Hepatocyte (in vitro differentiated cells): ENCODE results near the gene MRI1. TPM values are rescaled to one million over a fixed set of nuclear protein-coding genes. Genes with fewer than 3 reads are reported as not detected.

Experiments
- DNase-seq: peaks from one replicate; pipeline ENCODE4 v3.0.0-alpha.2; 2016; ENCODE audit warnings: low spot score
- H2AFZ ChIP-seq: fragments of 200-600 bp; sonication (generic); 2 replicates; pipeline ENCODE4 v1.6.0; 2016; ENCODE audit warnings: antibody characterized with exemption, mild to moderate bottlenecking
- H3K27ac ChIP-seq: fragments of 200-600 bp; sonication (generic); 2 replicates; pipeline ENCODE4 v1.5.1; 2016; ENCODE audit warnings: mild to moderate bottlenecking
- H3K27me3 ChIP-seq: fragments of 200-600 bp; sonication (generic); 2 replicates; pipeline ENCODE4 v1.6.1; 2016
- H3K36me3 ChIP-seq: fragments of 200-600 bp; sonication (generic); replicated peaks from 2 replicates; pipeline ENCODE4 v1.5.1; 2016; ENCODE audit warnings: low read depth; ENCODE audit not compliant: insufficient read depth
- H3K4me1 ChIP-seq: fragments of 200-600 bp; sonication (generic); 2 replicates; pipeline ENCODE4 v1.5.1; 2016; ENCODE audit warnings: mild to moderate bottlenecking, moderate library complexity; ENCODE audit not compliant: insufficient read depth
- H3K4me2 ChIP-seq: fragments of 200-600 bp; sonication (generic); 2 replicates; pipeline ENCODE4 v1.6.0; 2016
- H3K4me3 ChIP-seq: fragments of 200-600 bp; sonication (generic); 2 replicates; pipeline ENCODE4 v1.5.1; 2016; ENCODE audit warnings: mild to moderate bottlenecking
- H3K79me2 ChIP-seq: fragments of 200-600 bp; sonication (generic); 2 replicates; pipeline ENCODE4 v1.6.0; 2017; ENCODE audit warnings: mild to moderate bottlenecking
- H3K9me2 ChIP-seq: fragments of 200-600 bp; sonication (generic); replicated peaks from 2 replicates; pipeline ENCODE4 v1.6.0; 2017; ENCODE audit warnings: mild to moderate bottlenecking; ENCODE audit not compliant: insufficient read depth
- H3K9me3 ChIP-seq: fragments of 200-600 bp; sonication (generic); 2 replicates; pipeline ENCODE4 v1.5.1; 2016; ENCODE audit warnings: low read depth, mild to moderate bottlenecking
- H4K20me1 ChIP-seq: fragments of 200-600 bp; sonication (generic); 2 replicates; pipeline ENCODE4 v1.6.0; 2016; ENCODE audit warnings: mild to moderate bottlenecking; ENCODE audit not compliant: insufficient read depth, poor library complexity, severe bottlenecking
- CTCF ChIP-seq: fragments of 200-600 bp; sonication (generic); IDR thresholded peaks from 2 replicates; pipeline ENCODE4 v1.5.1; 2016; ENCODE audit warnings: antibody characterized with exemption, mild to moderate bottlenecking; ENCODE audit not compliant: poor library complexity
- EZH2 ChIP-seq: fragments of 200-600 bp; sonication (generic); IDR thresholded peaks from 2 replicates; pipeline ENCODE4 v1.6.1; 2016; ENCODE audit warnings: antibody characterized with exemption, mild to moderate bottlenecking, borderline replicate concordance
- EZH2phosphoT487 ChIP-seq: fragments of 200-600 bp; sonication (generic); IDR thresholded peaks from one replicate; pipeline ENCODE4 v1.6.1; 2018; ENCODE audit warnings: antibody characterized with exemption, mild to moderate bottlenecking, low read depth, moderate library complexity; ENCODE audit not compliant: unreplicated experiment, severe bottlenecking
- WGBS: methylation state at CpG from one replicate; pipeline ENCODE4 v1.1.6; 2016; ENCODE audit warnings: low lambda C conversion rate; ENCODE audit errors: missing lambda C conversion rate; 5-methylcytosine and 5-hydroxymethylcytosine counted together
- polyA plus RNA-seq: library from polyadenylated mRNA; unstranded; fragments of >200 nt; fragmentation: Nextera tagmentation; extraction: Ambion mirVana; gene quantifications from 2 replicates; pipeline ENCODE4 v1.2.1, GENCODE V29; 2016
- small RNA-seq: library from RNA; depleted of rRNA; stranded (forward); fragments of <200 nt; gene quantifications from one replicate; pipeline ENCODE3, GENCODE V24; 2014
- total RNA-seq: library from RNA; depleted of rRNA; stranded (reverse); fragments of >200 nt; gene quantifications from 2 replicates; pipeline ENCODE4 v1.2.3, GENCODE V29; 2014

The MRI1 gene
- total and polyA plus RNA-seq, 2 experiments from 2014 or later: 18.5 to 21.9 TPM

GRCh38 chr19:13823256-13823655, 58.9 kb downstream of the MRI1 start:
- Histone ChIP-seq H3K27ac (no peak overlapping the region), H3K79me2 (no peaks in the 10 kb centered on the region), H3K4me3 (no peak overlapping the region), H3K27me3 (no peaks in the 10 kb centered on the region), H3K9me3 (no peaks in the 10 kb centered on the region), H2AFZ (no peak overlapping the region), H4K20me1 (no peaks in the 10 kb centered on the region), H3K4me1 (no peaks in the 10 kb centered on the region), H3K9me2 (no peaks in the 10 kb centered on the region), H3K4me2 (no peak overlapping the region), H3K36me3 (no peaks in the 10 kb centered on the region)
- WGBS: 98% methylated on average over 8 of the region's 8 CpGs
- DNase-seq: no peak
- no peak for TF ChIP-seq EZH2
- TF ChIP-seq EZH2phosphoT487: no peak
- TF ChIP-seq CTCF: no peak

Small RNA genes within 50 kb of the gene (small RNA-seq; reads per million reads assigned to genes)
- not detected for gene RN7SL619P

Other genes starting within 250 kb of the MRI1 start
- 89.2 and 97.0 TPM in 2 replicates for gene C19orf53, start 9.9 kb downstream of the MRI1 start, total RNA-seq
- 214 and 220 TPM in 2 replicates for gene C19orf53, start 9.9 kb downstream of the MRI1 start, polyA plus RNA-seq
- 3.1 and 3.7 TPM in 2 replicates for gene ZSWIM4, start 30.9 kb downstream of the MRI1 start, total RNA-seq
- gene ZSWIM4, start 30.9 kb downstream of the MRI1 start, polyA plus RNA-seq: 2.8 and 3.5 TPM in 2 replicates
- gene NANOS3, start 112.6 kb downstream of the MRI1 start, total RNA-seq: 0.60 TPM in 1 of 2 replicates, not detected in the other
- gene NANOS3, start 112.6 kb downstream of the MRI1 start, polyA plus RNA-seq: 2.1 and 4.0 TPM in 2 replicates
- gene BRME1, start 141.6 kb downstream of the MRI1 start, total RNA-seq: 2.2 and 14.4 TPM in 2 replicates
- 3.2 and 4.5 TPM in 2 replicates for gene BRME1, start 141.6 kb downstream of the MRI1 start, polyA plus RNA-seq
- gene CC2D1A, start 141.7 kb downstream of the MRI1 start, total RNA-seq: 14.8 and 20.8 TPM in 2 replicates
- 40.9 and 43.3 TPM in 2 replicates for gene CC2D1A, start 141.7 kb downstream of the MRI1 start, polyA plus RNA-seq
- 0.17 TPM in 1 of 2 replicates, not detected in the other for gene PODNL1, start 173.9 kb downstream of the MRI1 start, total RNA-seq
- gene PODNL1, start 173.9 kb downstream of the MRI1 start, polyA plus RNA-seq: 2.4 and 3.3 TPM in 2 replicates
- 9.3 and 13.4 TPM in 2 replicates for gene DCAF15, start 188.0 kb downstream of the MRI1 start, total RNA-seq
- 16.4 and 19.0 TPM in 2 replicates for gene DCAF15, start 188.0 kb downstream of the MRI1 start, polyA plus RNA-seq
- 2.2 and 4.2 TPM in 2 replicates for gene RFX1, start 241.8 kb downstream of the MRI1 start, total RNA-seq
- gene RFX1, start 241.8 kb downstream of the MRI1 start, polyA plus RNA-seq: 2.4 and 4.1 TPM in 2 replicates